GM23338 (cell line): ENCODE results near the gene SSNA1. TPM values are rescaled to one million over a fixed set of nuclear protein-coding genes. Genes with fewer than 3 reads are reported as not detected.

Experiments
- ATAC-seq: fragments of 200-7000 bp; cut with Tn5 transposase; 3 replicates; pipeline ENCODE4 v1.9.1; 2020
- DNase-seq: peaks from one replicate; pipeline ENCODE4 v3.0.0-alpha.2; 2015; ENCODE audit warnings: low spot score
- H2AFZ ChIP-seq: fragments of 200-600 bp; sonication (generic); 2 replicates; pipeline ENCODE4 v1.8.0; 2016; ENCODE audit warnings: antibody characterized with exemption, mild to moderate bottlenecking, moderate library complexity
- H3F3A ChIP-seq: fragments of 200-600 bp; sonication (generic); replicated peaks from 2 replicates; pipeline ENCODE4 v1.8.0; 2017; ENCODE audit warnings: antibody characterized with exemption, mixed run types, low read depth
- H3K27ac ChIP-seq: fragments of 200-600 bp; sonication (generic); 2 replicates; pipeline ENCODE4 v1.6.1; 2016; ENCODE audit warnings: low read depth
- H3K27me3 ChIP-seq: fragments of 200-600 bp; sonication (generic); 2 replicates; pipeline ENCODE4 v1.8.0; 2016; ENCODE audit warnings: mild to moderate bottlenecking, mixed run types, moderate library complexity; ENCODE audit not compliant: insufficient read depth
- H3K36me3 ChIP-seq: fragments of 200-600 bp; sonication (generic); 2 replicates; pipeline ENCODE4 v1.8.0; 2016; ENCODE audit warnings: mild to moderate bottlenecking; ENCODE audit not compliant: insufficient read depth
- H3K4me1 ChIP-seq: fragments of 200-600 bp; sonication (generic); 2 replicates; pipeline ENCODE4 v1.8.0; 2016; ENCODE audit warnings: mild to moderate bottlenecking, moderate library complexity; ENCODE audit not compliant: insufficient read depth
- H3K4me2 ChIP-seq: fragments of 200-600 bp; sonication (generic); 2 replicates; pipeline ENCODE4 v1.7.1; 2017; ENCODE audit warnings: mixed run types
- H3K4me3 ChIP-seq: fragments of 200-600 bp; sonication (generic); 2 replicates; pipeline ENCODE4 v1.6.1; 2016; ENCODE audit warnings: mixed run types
- H3K79me2 ChIP-seq: fragments of 200-600 bp; sonication (generic); replicated peaks from 2 replicates; pipeline ENCODE4 v1.8.0; 2017; ENCODE audit warnings: mild to moderate bottlenecking; ENCODE audit not compliant: insufficient read depth
- H3K9me2 ChIP-seq: fragments of 200-600 bp; sonication (generic); 2 replicates; pipeline ENCODE4 v1.8.0; 2017; ENCODE audit not compliant: insufficient read depth
- H4K20me1 ChIP-seq: fragments of 200-600 bp; sonication (generic); replicated peaks from 2 replicates; pipeline ENCODE4 v1.8.0; 2017; ENCODE audit warnings: mild to moderate bottlenecking; ENCODE audit not compliant: insufficient read depth
- H3K27ac Mint-ChIP-seq: 2 replicates; pipeline ENCODE4 v1.8.0; 2020; ENCODE audit warnings: inconsistent platforms, mild to moderate bottlenecking, moderate library complexity, mixed read lengths
- H3K27me3 Mint-ChIP-seq: 3 replicates; pipeline ENCODE4 v1.8.0; 2022; ENCODE audit warnings: low read depth, mild to moderate bottlenecking, moderate library complexity, mixed read lengths, inconsistent platforms; ENCODE audit not compliant: insufficient read depth, poor library complexity
- H3K36me3 Mint-ChIP-seq: 3 replicates; pipeline ENCODE4 v1.8.0; 2021; ENCODE audit warnings: low read depth, mild to moderate bottlenecking, inconsistent platforms, moderate library complexity, mixed read lengths
- H3K4me1 Mint-ChIP-seq: 3 replicates; pipeline ENCODE4 v1.8.0; 2020; ENCODE audit warnings: mild to moderate bottlenecking, inconsistent platforms, mixed read lengths
- H3K4me3 Mint-ChIP-seq: 3 replicates; pipeline ENCODE4 v1.8.0; 2021; ENCODE audit warnings: moderate library complexity, mild to moderate bottlenecking, inconsistent platforms, mixed read lengths
- H3K9me3 Mint-ChIP-seq: 3 replicates; pipeline ENCODE4 v1.8.0; 2020; ENCODE audit warnings: moderate library complexity, mild to moderate bottlenecking, inconsistent platforms, mixed read lengths
- CREB1 ChIP-seq: fragments of 250-450 bp; sonication (Bioruptor Pico); IDR thresholded peaks from 2 replicates; pipeline ENCODE4 v1.5.0; 2020; ENCODE audit warnings: low read depth, mild to moderate bottlenecking, moderate library complexity
- CTCF ChIP-seq, 2 experiments: fragments of 200-600 bp in 1 of 2; sonication (generic) in 1 of 2; conservative IDR thresholded peaks; 2 replicates each; pipeline versions ENCODE4 v1.5.1 to v1.6.1; 2016 to 2017; ENCODE audit warnings: antibody characterized with exemption in 2 of 2, low read depth in 2 of 2, mild to moderate bottlenecking in 2 of 2, moderate library complexity in 1 of 2
- EZH2 ChIP-seq: fragments of 200-600 bp; sonication (generic); IDR thresholded peaks from one replicate; pipeline ENCODE4 v1.8.0; 2017; ENCODE audit warnings: antibody characterized with exemption, mild to moderate bottlenecking, low read depth; ENCODE audit not compliant: unreplicated experiment
- EZH2phosphoT487 ChIP-seq: fragments of 200-600 bp; sonication (generic); IDR thresholded peaks from one replicate; pipeline ENCODE4 v1.8.1; 2018; ENCODE audit warnings: antibody characterized with exemption; ENCODE audit not compliant: unreplicated experiment
- JUNB ChIP-seq: IDR thresholded peaks from one replicate; pipeline ENCODE4 v1.6.1; 2016; ENCODE audit warnings: antibody characterized with exemption; ENCODE audit not compliant: unreplicated experiment
- NANOG ChIP-seq: IDR thresholded peaks from 2 replicates; pipeline ENCODE4 v1.6.1; 2016; ENCODE audit warnings: antibody characterized with exemption, borderline replicate concordance
- POLR2AphosphoS5 ChIP-seq: IDR thresholded peaks from 2 replicates; pipeline ENCODE4 v1.6.1; 2016; ENCODE audit warnings: antibody characterized with exemption, low read depth
- STAT1 ChIP-seq: IDR thresholded peaks from one replicate; pipeline ENCODE4 v1.6.1; 2016; ENCODE audit warnings: antibody characterized with exemption; ENCODE audit not compliant: unreplicated experiment
- ZNF114 ChIP-seq: fragments of 250-450 bp; sonication (Bioruptor Pico); IDR thresholded peaks from 2 replicates; pipeline ENCODE4 v1.5.0; 2020; ENCODE audit warnings: mild to moderate bottlenecking, moderate library complexity
- ZNF331 ChIP-seq: fragments of 250-450 bp; sonication (Bioruptor Pico); IDR thresholded peaks from 2 replicates; pipeline ENCODE4 v1.5.0; 2020; ENCODE audit warnings: low read depth, mild to moderate bottlenecking, moderate library complexity
- polyA plus RNA-seq: library from polyadenylated mRNA; unstranded; fragments of >200 nt; fragmentation: Nextera tagmentation; extraction: Ambion mirVana; gene quantifications from 2 replicates; pipeline ENCODE4 v1.2.1, GENCODE V29; 2016
- total RNA-seq: library from RNA; depleted of rRNA; stranded (reverse); fragments of >200 nt; shearing (Covaris generic); gene quantifications from 2 replicates; pipeline ENCODE4 v1.2.3, GENCODE V29; 2014
- TF ChIP-seq, protein P1 (sequence below): fragments of 250-450 bp; sonication (Bioruptor Pico); IDR thresholded peaks from 2 replicates; pipeline ENCODE4 v1.5.0; 2020; ENCODE audit warnings: mild to moderate bottlenecking, moderate library complexity
- TF ChIP-seq, protein P2 (sequence below): IDR thresholded peaks from one replicate; pipeline ENCODE4 v1.6.1; 2018; ENCODE audit warnings: antibody characterized with exemption; ENCODE audit not compliant: unreplicated experiment
- TF ChIP-seq, protein P3 (sequence below): IDR thresholded peaks from 2 replicates; pipeline ENCODE4 v1.6.1; 2016; ENCODE audit warnings: antibody characterized with exemption

The SSNA1 gene
- total and polyA plus RNA-seq, 2 experiments from 2014 or later = 132 to 154 TPM

DNA sequence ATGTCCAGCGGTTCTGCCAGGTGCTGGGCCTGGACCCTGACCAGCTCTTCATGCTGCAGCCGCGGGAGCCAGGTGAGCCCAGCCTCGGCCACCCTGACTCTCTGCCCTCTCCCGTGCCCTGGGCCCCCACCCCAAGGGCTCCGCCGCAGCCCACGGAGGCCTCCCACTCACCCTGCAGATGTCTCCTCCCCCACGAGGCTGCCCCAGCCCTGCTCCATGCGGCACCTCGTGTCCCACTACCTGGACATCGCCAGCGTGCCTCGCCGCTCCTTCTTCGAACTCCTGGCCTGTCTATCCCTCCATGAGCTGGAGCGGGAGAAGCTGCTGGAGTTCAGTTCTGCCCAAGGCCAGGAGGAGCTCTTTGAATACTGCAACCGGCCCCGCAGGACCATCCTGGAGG lies 26.1 kb downstream of the SSNA1 start:
- Histone ChIP-seq H3K9me2 (no peaks in the 10 kb centered on the region), H3K4me2 (no peak overlapping the region), H3K79me2 (no peaks in the 10 kb centered on the region), H3F3A (0 out of 2 replicates have a peak, but pooled peaks cover 3% of the 10 kb centered on the region), H3K36me3 (no peaks in the 10 kb centered on the region), H3K4me1 (0 out of 2 replicates have a peak, but pooled peaks cover 3% of the 10 kb centered on the region), H3K27ac (no peak overlapping the region), H3K27me3 (no peaks in the 10 kb centered on the region), H3K4me3 (no peak overlapping the region), H4K20me1 (no peaks in the 10 kb centered on the region; the same call in 1 of the 2 replicates), H2AFZ (no peak overlapping the region)
- no peak for DNase-seq
- Mint-ChIP-seq H3K27me3 (peaks cover 2% of the 10 kb centered on the region), H3K36me3 (peaks cover 8% of the 10 kb centered on the region), H3K4me1 (peaks cover 7% of the 10 kb centered on the region; the same call in 2 of the 3 replicates), H3K4me3 (no peak overlapping the region), H3K27ac (no peak overlapping the region), H3K9me3 (no peaks in the 10 kb centered on the region; the same call in 2 of the 3 replicates)
- ATAC-seq = no peak
- TF ChIP-seq, protein P1, sequence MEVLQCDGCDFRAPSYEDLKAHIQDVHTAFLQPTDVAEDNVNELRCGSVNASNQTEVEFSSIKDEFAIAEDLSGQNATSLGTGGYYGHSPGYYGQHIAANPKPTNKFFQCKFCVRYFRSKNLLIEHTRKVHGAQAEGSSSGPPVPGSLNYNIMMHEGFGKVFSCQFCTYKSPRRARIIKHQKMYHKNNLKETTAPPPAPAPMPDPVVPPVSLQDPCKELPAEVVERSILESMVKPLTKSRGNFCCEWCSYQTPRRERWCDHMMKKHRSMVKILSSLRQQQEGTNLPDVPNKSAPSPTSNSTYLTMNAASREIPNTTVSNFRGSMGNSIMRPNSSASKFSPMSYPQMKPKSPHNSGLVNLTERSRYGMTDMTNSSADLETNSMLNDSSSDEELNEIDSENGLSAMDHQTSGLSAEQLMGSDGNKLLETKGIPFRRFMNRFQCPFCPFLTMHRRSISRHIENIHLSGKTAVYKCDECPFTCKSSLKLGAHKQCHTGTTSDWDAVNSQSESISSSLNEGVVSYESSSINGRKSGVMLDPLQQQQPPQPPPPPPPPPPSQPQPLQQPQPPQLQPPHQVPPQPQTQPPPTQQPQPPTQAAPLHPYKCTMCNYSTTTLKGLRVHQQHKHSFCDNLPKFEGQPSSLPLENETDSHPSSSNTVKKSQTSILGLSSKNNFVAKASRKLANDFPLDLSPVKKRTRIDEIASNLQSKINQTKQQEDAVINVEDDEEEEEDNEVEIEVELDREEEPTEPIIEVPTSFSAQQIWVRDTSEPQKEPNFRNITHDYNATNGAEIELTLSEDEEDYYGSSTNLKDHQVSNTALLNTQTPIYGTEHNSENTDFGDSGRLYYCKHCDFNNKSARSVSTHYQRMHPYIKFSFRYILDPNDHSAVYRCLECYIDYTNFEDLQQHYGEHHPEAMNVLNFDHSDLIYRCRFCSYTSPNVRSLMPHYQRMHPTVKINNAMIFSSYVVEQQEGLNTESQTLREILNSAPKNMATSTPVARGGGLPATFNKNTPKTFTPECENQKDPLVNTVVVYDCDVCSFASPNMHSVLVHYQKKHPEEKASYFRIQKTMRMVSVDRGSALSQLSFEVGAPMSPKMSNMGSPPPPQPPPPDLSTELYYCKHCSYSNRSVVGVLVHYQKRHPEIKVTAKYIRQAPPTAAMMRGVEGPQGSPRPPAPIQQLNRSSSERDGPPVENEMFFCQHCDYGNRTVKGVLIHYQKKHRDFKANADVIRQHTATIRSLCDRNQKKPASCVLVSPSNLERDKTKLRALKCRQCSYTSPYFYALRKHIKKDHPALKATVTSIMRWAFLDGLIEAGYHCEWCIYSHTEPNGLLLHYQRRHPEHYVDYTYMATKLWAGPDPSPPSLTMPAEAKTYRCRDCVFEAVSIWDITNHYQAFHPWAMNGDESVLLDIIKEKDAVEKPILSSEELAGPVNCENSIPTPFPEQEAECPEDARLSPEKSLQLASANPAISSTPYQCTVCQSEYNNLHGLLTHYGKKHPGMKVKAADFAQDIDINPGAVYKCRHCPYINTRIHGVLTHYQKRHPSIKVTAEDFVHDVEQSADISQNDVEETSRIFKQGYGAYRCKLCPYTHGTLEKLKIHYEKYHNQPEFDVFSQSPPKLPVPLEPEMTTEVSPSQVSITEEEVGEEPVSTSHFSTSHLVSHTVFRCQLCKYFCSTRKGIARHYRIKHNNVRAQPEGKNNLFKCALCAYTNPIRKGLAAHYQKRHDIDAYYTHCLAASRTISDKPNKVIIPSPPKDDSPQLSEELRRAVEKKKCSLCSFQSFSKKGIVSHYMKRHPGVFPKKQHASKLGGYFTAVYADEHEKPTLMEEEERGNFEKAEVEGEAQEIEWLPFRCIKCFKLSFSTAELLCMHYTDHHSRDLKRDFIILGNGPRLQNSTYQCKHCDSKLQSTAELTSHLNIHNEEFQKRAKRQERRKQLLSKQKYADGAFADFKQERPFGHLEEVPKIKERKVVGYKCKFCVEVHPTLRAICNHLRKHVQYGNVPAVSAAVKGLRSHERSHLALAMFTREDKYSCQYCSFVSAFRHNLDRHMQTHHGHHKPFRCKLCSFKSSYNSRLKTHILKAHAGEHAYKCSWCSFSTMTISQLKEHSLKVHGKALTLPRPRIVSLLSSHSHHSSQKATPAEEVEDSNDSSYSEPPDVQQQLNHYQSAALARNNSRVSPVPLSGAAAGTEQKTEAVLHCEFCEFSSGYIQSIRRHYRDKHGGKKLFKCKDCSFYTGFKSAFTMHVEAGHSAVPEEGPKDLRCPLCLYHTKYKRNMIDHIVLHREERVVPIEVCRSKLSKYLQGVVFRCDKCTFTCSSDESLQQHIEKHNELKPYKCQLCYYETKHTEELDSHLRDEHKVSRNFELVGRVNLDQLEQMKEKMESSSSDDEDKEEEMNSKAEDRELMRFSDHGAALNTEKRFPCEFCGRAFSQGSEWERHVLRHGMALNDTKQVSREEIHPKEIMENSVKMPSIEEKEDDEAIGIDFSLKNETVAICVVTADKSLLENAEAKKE = no peak
- TF ChIP-seq CTCF (conservative IDR thresholded peaks at IDR 0.05; ENCODE audit: low read depth in 2 of 2) = no peak
- TF ChIP-seq STAT1 = no peak
- TF ChIP-seq POLR2AphosphoS5 = no peak
- no peak for TF ChIP-seq ZNF114 (CRISPR knock-in tag)
- no peak for TF ChIP-seq EZH2phosphoT487
- no peak for TF ChIP-seq EZH2
- no peak for TF ChIP-seq NANOG
- TF ChIP-seq, protein P2, sequence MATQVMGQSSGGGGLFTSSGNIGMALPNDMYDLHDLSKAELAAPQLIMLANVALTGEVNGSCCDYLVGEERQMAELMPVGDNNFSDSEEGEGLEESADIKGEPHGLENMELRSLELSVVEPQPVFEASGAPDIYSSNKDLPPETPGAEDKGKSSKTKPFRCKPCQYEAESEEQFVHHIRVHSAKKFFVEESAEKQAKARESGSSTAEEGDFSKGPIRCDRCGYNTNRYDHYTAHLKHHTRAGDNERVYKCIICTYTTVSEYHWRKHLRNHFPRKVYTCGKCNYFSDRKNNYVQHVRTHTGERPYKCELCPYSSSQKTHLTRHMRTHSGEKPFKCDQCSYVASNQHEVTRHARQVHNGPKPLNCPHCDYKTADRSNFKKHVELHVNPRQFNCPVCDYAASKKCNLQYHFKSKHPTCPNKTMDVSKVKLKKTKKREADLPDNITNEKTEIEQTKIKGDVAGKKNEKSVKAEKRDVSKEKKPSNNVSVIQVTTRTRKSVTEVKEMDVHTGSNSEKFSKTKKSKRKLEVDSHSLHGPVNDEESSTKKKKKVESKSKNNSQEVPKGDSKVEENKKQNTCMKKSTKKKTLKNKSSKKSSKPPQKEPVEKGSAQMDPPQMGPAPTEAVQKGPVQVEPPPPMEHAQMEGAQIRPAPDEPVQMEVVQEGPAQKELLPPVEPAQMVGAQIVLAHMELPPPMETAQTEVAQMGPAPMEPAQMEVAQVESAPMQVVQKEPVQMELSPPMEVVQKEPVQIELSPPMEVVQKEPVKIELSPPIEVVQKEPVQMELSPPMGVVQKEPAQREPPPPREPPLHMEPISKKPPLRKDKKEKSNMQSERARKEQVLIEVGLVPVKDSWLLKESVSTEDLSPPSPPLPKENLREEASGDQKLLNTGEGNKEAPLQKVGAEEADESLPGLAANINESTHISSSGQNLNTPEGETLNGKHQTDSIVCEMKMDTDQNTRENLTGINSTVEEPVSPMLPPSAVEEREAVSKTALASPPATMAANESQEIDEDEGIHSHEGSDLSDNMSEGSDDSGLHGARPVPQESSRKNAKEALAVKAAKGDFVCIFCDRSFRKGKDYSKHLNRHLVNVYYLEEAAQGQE = no peak
- TF ChIP-seq, protein P3, sequence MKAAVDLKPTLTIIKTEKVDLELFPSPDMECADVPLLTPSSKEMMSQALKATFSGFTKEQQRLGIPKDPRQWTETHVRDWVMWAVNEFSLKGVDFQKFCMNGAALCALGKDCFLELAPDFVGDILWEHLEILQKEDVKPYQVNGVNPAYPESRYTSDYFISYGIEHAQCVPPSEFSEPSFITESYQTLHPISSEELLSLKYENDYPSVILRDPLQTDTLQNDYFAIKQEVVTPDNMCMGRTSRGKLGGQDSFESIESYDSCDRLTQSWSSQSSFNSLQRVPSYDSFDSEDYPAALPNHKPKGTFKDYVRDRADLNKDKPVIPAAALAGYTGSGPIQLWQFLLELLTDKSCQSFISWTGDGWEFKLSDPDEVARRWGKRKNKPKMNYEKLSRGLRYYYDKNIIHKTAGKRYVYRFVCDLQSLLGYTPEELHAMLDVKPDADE = no peak
- TF ChIP-seq ZNF331 (CRISPR knock-in tag) = no peak
- TF ChIP-seq CREB1 (CRISPR knock-in tag) = no peak
- no peak for TF ChIP-seq JUNB
